ENCODE measurements around the gene SYNC. TPM values are rescaled to one million over a fixed set of nuclear protein-coding genes. Genes with fewer than 3 reads are reported as not detected.
"Not testable (repeated sequence)": the region's sequence is repeated elsewhere in the genome, so short reads cannot be mapped to it uniquely, and the experiment has no call there.

Gene SYNC
- total RNA-seq, 1 donor from 2014 or later, result 9.1 TPM

DNA sequence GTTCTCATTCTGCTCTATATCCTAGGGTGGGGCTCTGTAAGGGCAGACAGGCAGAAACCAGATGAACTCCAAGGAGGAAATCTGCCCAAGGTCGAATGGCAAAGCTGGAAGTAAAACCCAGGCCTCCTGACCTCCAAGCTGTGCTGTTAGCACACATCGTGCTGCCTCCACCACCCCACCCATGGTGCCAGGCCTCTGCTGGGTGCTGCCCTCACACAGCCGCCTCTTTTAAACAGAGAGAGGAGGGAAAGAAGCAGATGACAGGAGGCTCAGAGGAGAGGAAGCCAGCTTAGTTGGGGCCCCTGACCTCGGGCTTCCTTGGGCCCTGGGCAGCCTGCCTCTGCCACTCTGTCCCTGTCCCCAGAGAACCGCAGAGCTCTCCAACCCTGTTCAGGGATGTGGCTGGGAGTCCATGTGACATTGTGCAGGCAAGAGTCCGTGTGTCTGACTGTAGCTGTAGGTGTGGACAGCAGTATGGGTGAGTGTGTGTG lies 1.1 kb downstream of the SYNC start:
- ATAC-seq (peak; percentile 11), DNase-seq (ENCODE audit: low spot score) (no peak)
- intact Hi-C loops (cut with DNase I), result no loop called here

DNA sequence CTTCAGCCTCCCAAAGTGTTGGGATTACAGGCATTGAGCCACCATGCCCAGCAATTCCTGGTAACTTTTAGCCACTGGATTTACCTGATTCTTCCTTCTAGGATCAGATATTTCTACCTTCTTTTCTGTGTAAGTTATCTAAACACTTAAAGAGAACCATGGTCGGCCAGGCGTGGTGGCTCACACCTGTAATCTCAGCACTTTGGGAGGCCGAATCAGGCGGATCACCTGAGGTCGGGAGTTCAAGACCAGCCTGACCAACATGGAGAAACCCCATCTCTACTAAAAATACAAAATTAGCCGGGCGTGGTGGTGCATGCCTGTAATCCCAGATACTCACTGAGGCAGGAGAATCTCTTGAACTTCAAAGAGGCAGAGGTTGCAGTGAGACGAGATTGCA lies 5.6 kb downstream of the SYNC start:
- DNase-seq (ENCODE audit: low spot score); ATAC-seq; intact Hi-C loops (cut with DNase I): not testable (repeated sequence)

DNA sequence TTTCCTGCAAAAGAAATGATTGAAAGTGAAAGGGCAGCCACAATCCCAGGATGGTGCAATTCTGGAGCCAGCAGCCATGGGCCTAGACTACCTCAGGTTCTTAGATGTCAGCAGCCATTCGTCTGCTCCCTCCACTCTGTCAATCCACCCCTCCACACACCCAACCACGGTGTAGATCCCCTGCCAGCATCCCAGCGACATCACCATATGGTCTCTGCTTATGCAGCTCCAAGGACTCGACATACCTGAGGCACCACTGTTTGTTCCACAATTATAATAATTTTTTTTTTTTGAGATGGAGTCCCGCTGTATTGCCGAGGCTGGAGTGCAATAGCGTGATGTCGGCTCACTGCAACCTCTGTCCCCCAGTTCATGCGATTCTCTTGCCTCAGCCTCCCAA lies 6.5 kb downstream of the SYNC start:
- no peak for ATAC-seq
- intact Hi-C loops (cut with DNase I), result no loop called here
- no peak for DNase-seq (ENCODE audit: low spot score)

DNA sequence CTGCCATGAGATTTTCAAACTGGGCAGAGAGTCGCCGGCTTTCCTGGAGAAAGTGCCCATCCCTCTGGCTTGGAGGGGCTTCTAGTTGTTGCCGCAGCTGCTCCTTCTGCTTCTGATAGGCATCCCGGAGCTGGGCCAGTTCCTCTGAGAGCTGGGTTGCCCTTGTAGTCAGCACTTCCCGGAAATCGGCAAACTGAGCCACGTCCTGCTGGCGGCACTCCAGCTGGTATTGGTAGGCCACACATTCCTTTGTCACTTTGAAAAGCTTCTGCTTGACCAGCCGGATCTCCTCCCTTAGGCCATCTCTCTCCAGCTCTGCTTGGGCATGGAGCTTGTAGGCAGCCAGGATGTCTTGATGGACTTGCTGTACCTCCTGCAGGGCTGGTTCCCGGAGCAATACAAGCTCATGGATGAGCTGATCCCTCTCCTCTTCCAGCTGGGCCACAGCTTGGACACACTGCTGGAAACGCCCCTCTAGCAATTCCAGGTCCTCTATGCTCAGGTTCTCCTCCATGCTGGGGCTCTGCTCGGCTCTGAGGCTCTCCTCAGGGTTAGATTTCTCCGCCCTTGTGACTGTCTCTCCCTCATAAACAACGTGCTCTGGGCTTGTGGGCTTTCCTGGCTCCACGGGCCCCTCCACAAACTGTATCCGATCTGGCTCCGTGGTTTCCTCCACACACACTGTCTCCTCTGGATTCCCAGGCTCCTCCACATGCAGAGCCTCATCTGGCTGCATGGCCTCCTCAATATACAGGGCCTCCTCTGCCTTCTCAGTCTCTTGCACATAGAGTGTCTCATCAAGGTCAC lies 7.3 kb downstream of the SYNC start:
- ATAC-seq (peak; percentile 67), DNase-seq (ENCODE audit: low spot score) (peak; percentile 80)
- intact Hi-C loops (cut with DNase I), result no loop called here

DNA sequence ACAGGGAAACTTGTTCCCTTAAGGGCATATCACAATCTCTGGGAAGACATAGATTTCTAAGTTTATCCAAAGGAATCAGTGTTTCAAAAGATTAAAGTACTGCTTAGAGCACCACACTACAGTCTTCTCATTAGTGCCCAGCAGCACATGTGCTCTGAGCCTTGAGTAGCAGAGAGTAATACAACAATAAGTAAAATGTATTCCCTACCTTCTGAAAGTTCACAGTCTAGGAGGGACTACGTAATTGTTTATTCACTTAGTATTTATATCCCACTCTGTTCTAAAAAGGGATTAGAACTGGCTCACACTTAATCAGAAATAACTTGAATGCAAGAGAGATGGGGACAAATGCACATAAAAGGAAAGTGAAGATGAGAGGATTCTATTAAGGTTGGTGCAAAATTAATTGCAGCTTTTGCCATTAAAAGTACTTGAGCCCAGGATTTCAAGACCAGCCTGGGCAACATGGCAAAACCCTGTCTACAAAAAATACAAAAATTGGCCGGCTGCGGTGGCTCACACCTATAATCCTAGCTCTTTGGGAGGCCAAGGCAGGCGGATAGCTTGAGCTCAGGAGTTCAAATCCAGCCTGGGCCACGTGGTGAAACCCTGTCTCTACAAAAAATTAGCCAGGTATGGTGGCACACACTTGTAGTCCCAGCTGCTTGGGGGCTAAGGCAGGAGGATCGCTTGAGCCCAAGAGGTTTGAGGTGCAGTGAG lies 9.0 kb downstream of the SYNC start:
- DNase-seq (ENCODE audit: low spot score), result peak; percentile 36
- intact Hi-C loops (cut with DNase I), result no loop called here
- no peak for ATAC-seq

DNA sequence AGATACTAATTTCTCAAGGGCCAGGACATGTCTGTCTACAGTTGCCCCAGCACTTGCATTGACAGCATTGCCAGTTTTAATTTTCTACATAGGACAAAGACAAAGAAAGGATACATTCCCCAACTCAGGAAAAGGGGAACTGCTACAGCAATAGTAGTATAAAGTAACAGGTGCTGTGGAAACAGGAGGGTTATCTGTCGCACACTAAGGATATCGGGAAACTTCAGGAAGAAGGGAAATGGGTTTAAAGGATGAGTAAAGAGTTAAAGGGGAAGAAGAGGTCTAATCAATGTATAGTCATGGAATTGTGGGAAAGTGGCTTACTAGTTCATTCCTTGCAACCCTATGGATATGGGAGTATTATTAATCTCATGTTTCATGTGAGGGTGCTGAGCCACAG lies 16.2 kb downstream of the SYNC start:
- intact Hi-C loops (cut with DNase I), result no loop called here
- no peak for ATAC-seq
- DNase-seq (ENCODE audit: low spot score), result no peak

DNA sequence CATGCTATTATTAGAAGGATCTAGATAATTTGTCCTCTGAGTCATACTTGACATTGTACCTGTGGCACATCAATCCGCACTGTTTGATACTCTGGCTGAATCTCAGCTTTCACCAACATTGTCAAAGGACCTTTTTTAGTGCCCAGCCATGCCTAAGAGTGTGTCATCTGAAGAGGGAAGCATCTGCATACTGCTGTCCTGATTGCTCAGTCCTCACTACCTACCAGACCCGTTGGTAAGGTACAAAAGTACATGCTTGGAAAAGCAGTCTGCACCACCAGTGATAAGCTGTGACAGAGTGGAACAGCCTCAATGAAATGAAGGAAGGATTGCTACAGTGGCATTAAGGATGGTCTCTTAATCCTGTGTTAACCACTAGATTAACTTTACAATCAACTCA lies 17.1 kb downstream of the SYNC start:
- DNase-seq (ENCODE audit: low spot score) (no peak), ATAC-seq (no peak)
- intact Hi-C loops (cut with DNase I), result no loop called here

DNA sequence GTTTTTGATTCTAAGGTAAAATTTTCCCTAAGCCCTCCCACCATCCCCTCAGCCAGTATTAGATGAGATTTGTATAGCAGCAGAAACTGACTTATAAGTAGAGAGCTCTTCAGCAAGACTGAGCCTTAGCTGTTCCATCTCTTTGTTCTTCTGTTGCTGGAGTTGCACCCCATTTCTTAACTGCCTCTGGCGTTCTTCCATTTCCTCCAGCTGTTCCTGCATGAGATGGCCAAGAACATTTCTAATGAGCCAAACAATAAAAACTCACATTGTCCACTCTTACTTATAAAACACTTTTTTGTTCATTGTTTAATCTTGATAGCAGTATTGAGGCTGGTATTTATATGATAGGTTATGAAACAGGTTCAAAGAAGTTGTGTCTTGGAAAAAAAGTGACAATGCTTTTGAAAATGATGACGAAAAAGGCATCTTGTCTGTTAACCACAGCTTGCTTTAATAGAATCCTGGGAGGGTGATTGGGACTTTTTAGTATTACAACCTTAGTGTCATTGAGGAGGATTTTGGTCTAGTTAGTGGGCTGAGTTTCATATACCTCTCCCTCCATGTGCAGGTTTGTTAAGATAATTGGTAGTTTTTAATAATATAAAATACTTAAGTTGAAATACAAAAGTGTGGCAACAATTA lies 18.3 kb downstream of the SYNC start:
- intact Hi-C loops (cut with DNase I), result no loop called here
- peak; percentile 84 for ATAC-seq
- DNase-seq (ENCODE audit: low spot score), result no peak

DNA sequence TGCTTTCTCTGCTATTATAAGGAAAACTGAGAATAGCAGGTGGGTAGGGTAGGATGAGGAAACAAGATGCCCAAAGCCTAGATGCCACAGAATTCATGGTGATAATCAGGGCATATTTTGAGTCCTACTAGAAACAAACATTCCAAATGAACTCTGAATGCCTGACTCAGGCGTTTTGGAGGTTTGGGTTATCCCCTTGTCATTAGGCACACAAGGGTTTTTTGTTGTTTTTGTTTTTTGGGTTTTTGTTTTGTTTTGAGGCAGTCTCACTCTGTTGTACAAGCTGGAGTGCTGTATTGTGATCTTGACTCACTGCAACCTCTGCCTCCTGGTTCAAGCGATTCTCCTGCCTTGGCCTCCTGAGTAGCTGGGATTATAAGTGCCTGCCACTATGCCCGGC lies 19.2 kb downstream of the SYNC start:
- DNase-seq (ENCODE audit: low spot score) (no peak), ATAC-seq (no peak)
- intact Hi-C loops (cut with DNase I), result no loop called here

DNA sequence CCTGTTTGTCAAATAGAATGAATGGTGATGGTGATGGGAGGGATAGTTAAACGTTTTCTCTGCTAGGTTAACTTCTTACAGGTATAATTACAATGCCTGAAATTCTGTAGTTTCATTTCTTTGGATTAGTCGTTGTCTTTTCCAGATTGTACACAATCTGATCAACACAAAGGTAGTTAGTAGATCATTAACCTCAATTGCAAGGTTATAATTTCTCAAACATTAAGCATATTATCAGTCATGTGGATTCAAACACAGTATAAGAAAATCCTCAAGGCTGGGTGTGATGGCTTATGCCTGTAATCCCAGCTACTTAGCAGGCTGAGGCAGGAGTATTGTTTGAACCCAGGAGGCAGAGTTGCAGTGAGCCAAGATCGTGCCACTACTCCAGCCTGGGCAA lies 20.6 kb downstream of the SYNC start:
- intact Hi-C loops (cut with DNase I), result no loop called here
- ATAC-seq, result no peak
- DNase-seq (ENCODE audit: low spot score), result no peak

DNA sequence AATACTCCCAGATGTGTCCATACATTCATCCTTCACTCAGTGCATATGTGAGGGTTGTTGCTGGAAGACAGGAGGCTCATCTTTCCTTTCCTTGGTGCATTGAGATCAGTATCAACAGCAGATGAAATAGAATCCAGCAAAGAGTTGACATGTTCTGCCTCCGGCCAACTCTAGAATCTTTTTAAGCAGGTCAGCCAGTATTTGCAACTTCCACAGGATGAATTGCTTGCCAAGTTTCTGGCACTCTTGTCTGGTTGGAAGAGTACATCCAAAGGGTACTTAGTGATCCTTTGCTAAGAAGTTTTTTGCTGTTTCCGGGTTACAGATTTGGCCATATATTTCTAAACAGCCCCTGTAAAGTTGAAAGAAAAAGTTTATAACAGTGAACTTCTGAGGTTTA lies 21.1 kb downstream of the SYNC start:
- ATAC-seq (no peak), DNase-seq (ENCODE audit: low spot score) (no peak)
- intact Hi-C loops (cut with DNase I), result no loop called here

DNA sequence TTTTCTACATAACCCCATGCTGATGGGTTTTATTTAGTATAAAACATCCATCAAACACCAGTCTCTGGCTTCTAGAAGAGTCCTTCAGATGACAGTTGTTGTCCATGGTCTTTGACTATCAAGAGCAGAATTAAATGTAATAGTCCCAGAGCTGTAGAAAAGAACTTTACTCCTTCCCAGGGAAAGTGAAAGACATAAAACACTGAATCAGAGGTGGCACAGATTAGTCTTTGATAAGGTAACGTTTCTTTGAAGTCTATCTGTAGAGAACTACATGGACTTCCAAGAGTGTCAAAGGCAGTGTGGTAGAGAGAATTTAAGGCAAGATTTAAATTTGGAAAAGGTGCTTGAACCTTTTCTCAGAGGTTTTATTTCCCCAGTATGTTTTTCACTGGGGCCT lies 21.9 kb downstream of the SYNC start:
- intact Hi-C loops (cut with DNase I), result no loop called here
- ATAC-seq (no peak), DNase-seq (ENCODE audit: low spot score) (no peak)

DNA sequence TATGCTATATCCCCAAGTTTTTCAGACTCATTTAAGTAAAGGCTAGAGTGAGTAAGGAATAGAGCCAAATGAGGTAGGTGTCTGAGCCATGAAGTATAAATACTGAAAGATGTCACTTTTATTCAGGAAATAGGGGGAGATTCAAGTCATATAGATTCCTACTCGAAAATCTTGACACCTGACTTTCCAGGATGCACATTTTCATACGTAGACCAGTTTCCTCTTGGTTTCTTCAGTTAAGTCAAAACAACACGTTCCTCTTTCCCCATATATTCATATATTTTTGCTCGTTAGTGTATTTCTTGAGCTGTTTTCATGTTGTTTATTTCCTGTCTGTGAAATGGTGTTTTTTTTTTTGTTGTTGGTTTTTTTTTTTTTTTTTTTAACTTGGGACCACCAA lies 22.6 kb downstream of the SYNC start:
- ATAC-seq; intact Hi-C loops (cut with DNase I); DNase-seq (ENCODE audit: low spot score): not testable (repeated sequence)

DNA sequence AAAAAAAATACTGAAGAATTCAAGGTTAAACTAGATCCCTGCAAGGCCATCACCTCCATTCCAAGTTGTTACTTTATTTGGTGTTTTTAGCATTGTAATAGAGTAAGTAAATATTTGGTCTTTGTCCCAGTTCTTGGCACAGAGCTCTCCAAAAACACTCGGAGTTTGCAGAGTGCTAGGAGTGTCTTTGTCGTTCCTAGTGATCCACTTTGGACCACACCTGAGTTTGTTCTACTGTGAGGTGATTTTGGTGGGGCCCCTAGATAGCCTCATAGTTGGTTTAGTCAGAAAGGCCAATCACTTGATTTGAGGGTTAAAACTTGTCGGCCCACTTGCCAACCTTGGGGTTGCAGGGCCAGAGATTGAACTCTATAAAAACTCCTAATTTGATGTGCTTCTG lies 25.6 kb downstream of the SYNC start:
- no peak for DNase-seq (ENCODE audit: low spot score)
- intact Hi-C loops (cut with DNase I), result no loop called here
- ATAC-seq, result no peak

DNA sequence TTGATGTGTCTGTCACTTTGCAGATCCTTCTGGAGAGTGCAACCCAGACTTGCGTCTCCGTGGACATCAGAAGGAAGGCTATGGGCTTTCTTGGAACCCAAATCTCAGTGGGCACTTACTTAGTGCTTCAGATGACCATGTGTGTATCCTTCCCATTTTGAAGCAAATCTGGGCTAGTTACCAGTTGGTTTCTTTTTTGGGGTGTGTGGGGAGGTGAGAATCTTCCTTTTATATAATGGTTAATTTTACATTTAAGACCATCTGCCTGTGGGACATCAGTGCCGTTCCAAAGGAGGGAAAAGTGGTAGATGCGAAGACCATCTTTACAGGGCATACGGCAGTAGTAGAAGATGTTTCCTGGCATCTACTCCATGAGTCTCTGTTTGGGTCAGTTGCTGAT lies 33.9 kb downstream of the SYNC start:
- intact Hi-C loops (cut with DNase I); ATAC-seq; DNase-seq (ENCODE audit: low spot score): not testable (repeated sequence)

DNA sequence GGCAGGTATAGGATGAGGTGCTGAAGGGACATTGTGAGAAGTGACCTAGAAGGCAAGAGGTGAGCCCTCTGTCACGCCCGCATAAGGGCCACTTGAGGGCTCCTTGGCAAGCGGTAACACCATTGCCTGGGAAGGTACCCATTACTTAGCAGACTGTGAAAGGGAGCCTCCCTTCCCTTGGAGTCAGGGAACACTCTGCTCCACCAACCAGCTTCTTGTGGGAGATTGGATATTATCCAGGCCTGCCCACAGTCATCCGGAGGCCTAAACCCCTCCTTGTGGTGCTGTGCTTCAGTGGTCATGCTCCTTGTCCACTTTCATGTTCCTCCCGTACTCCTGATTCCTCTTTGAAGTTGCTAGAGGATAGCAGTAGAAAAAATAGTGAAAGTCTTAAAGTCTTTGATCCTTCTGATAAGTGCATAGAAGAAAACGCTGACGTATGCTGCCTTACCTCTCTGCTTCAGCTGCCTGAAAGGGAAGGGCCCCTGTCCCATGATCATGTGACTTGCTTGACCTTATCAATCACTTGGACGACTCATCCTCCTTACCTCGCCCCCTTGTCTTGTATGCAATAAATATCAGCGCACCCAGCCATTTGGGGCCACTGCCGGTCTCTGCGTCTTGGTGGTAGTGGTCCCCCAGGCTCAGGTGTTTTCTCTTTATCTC lies 35.5 kb downstream of the SYNC start:
- no peak for DNase-seq (ENCODE audit: low spot score)
- intact Hi-C loops (cut with DNase I), result no loop called here
- ATAC-seq, result no peak

DNA sequence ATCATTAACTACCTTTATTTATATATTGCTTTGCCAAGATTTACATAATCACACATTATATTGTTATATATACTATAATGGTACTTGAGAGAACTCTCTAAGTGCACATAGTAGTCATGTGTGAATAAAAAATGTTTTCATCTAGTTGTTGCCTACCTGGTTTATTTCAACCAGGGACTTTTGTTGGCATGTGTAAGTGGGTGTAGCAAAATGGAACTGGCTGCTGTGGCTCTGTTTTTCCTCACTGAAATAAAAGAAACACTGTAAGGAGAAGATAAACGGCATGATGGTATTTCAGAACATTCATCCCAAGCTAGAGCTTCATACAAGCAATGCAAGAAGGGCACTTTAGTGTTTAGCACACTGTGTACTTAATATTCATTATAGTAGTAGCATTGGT lies 36.7 kb downstream of the SYNC start:
- intact Hi-C loops (cut with DNase I), result no loop called here
- DNase-seq (ENCODE audit: low spot score), result no peak
- no peak for ATAC-seq

DNA sequence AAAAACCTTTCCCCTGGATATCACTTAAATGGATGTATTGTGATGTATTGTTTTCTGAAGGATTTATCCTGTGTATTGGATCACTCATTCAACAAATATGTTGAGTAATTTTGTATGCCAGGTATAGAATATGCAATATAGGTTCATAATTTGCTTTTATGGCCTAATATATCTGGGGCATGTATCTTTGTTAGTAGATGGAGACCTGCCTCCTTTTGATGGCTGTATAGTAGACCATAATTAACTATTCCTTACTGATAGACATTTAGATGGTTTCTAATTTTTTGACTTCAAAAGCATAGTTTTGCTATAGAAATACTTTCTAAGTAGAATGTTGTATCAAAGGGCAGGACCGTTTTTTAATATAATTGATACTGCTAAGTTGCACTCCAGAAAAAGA lies 43.0 kb downstream of the SYNC start:
- DNase-seq (ENCODE audit: low spot score), result no peak
- no peak for ATAC-seq
- intact Hi-C loops (cut with DNase I), result no loop called here

DNA sequence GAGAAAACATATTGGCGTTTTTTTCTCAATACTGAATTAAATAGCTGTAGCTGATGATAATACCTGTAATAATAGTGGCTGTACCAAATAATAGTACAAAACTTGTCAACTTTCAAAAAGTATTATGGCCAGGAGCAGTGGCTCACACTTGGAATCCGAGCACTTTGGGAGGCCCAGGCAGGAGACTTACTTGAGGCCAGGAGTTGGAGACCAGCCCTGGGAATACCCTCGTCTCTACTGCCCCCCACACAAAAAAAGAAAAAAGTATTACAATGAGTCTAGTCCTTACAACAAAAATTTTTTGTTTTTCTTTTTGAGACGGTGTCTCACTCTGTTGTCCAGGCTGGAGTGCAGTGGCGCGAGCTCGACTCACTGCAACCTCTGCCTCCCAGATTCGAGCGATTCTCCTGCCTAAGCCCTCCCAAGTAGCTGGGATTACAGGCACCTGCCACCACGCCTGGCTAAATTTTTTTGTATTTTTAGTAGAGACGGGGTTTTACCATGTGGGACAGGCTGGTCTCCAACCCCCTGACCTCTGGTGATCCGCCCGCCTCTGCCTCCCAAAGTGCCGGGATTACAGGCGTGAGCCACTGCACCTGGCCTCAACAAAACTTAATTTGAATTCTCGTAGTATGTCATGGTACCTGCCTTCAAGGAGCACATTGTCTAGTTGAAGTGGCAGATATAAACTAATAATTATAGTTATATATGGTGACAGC lies 50.2 kb downstream of the SYNC start:
- intact Hi-C loops (cut with DNase I), result no loop called here
- DNase-seq (ENCODE audit: low spot score), result no peak
- ATAC-seq, result no peak

Measured in sciatic nerve (tissue), 2 donors.